ENCODE results near the gene TMEM127. TPM values are rescaled to one million over a fixed set of nuclear protein-coding genes. Genes with fewer than 3 reads are reported as not detected.

Gene TMEM127
- total and polyA plus RNA-seq, 8 donors, result 8.2 to 38.4 (median 24.1) TPM

- H3K27me3 ChIP-seq, result no peaks in the 10 kb centered on the region
- H3K4me1 ChIP-seq, result no peaks in the 10 kb centered on the region
- intact Hi-C loops (cut with DNase I), result no loop called here
- WGBS, 2 donors, result 92 to 95% methylated on average over 13 of the region's 13 CpGs
- no peaks in the 10 kb centered on the region for H3K9me3 ChIP-seq
- TF ChIP-seq CTCF (IDR thresholded peaks at IDR 0.05), result no peak
- H3K27ac ChIP-seq, result no peak overlapping the region
- no peaks in the 10 kb centered on the region for H3K36me3 ChIP-seq
- H3K4me3 ChIP-seq, result no peak overlapping the region
- no peak for FAIRE-seq
- DNase-seq, result no peak
- no peak for ATAC-seq
Measured at GRCh38 chr2:96218508-96219131, 47.2 kb downstream of the TMEM127 start.

GRCh38 chr2:96214554-96214953, 51.2 kb downstream of the TMEM127 start:
- intact Hi-C loops (cut with DNase I), result no loop called here
- Histone ChIP-seq H3K4me1 (peaks cover 0 to 6% (median 5%) of the 10 kb centered on the region in 3 donors), H3K27me3 (no peaks in the 10 kb centered on the region), H3K9me3 (no peaks in the 10 kb centered on the region), H3K36me3 (no peaks in the 10 kb centered on the region), H3K4me3 (no peak overlapping the region), H3K27ac (no peak overlapping the region)
- DNase-seq (no peak), ATAC-seq (no peak), FAIRE-seq (no peak)
- no peak for TF ChIP-seq CTCF (IDR thresholded peaks at IDR 0.05)
- WGBS, 2 donors, result 92 to 96% methylated on average over 4 of the region's 4 CpGs

DNA sequence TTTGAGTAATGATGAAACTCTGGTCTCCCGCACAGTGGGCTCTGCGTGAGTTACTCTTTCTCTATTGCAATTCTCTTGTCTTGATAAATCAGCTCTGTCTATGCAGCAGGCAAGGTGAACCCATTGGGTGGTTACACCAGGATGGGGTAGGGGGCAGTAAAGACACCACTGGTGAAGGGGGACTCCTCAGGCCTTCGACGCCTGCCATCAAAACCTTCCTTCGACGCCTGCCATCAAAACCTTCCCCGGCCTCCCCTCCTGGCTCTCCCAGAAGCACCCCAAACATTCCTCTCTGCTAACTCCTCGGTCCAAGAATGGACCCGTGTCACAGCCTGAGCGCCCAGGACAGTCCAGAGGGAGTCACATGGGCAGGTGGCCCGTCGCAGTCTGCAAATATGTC, 52.4 kb downstream of the TMEM127 start:
- H3K36me3 ChIP-seq, result no peaks in the 10 kb centered on the region
- no peak for ATAC-seq

DNA sequence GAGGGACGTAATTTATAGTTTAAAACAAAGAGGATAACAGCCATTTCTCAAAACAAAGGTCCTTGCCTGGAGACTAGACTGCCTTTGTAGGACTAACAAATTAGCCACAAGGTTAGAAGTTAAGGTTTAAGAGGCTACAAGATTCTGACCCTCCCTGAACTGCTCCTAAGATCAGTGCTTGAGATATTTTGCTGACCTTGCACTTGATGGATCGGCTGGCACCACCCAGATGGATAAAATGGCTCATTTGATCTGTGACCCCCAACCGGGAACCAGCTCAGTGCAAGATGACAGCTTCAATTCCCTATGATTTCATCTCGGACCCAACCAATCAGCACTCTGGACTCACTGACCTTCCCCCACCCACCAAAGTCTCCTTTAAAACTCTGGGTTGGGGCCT, 53.5 kb downstream of the TMEM127 start:
- ATAC-seq (no peak), FAIRE-seq (no peak), DNase-seq (no peak)
- Histone ChIP-seq H3K4me1 (peaks cover 0 to 7% (median 5%) of the 10 kb centered on the region in 3 donors), H3K4me3 (no peak overlapping the region), H3K27me3 (no peaks in the 10 kb centered on the region), H3K27ac (no peak overlapping the region), H3K36me3 (no peaks in the 10 kb centered on the region), H3K9me3 (no peaks in the 10 kb centered on the region)
- intact Hi-C loops (cut with DNase I), result no loop called here
- WGBS, 2 donors, result 88 to 89% methylated on average over 4 of the region's 4 CpGs
- TF ChIP-seq CTCF (IDR thresholded peaks at IDR 0.05), result no peak

More for the DNA sequence above, 52.4 kb downstream of the TMEM127 start:
- WGBS, 2 donors, result 94% methylated on average over 12 of the region's 12 CpGs
- Histone ChIP-seq H3K4me1 (peaks cover 0 to 6% (median 5%) of the 10 kb centered on the region in 3 donors), H3K27me3 (no peaks in the 10 kb centered on the region), H3K4me3 (no peak overlapping the region), H3K9me3 (no peaks in the 10 kb centered on the region), H3K27ac (no peak overlapping the region)
- DNase-seq (no peak), FAIRE-seq (no peak)
- TF ChIP-seq CTCF (IDR thresholded peaks at IDR 0.05), result no peak
- intact Hi-C loops (cut with DNase I), result no loop called here

GRCh38 chr2:96209729-96210085, 56.1 kb downstream of the TMEM127 start:
- intact Hi-C loops (cut with DNase I), result loop anchor here in 2 of 3 donors (10.0 kb wide), 1 partner anchor 55 kb away; the partner anchor contains the start of genes CIAO1 (in 2 of the 2) and TMEM127 (in 2 of the 2)
- no peak for DNase-seq
- peak overlapping the region in 2 of 4 donors; percentile 89 to 98 for H3K4me3 ChIP-seq
- WGBS, 2 donors, result 88 to 89% methylated on average over 9 of the region's 9 CpGs
- no peak for ATAC-seq
- no peaks in the 10 kb centered on the region for H3K9me3 ChIP-seq
- H3K27ac ChIP-seq, result no peak overlapping the region
- no peaks in the 10 kb centered on the region for H3K36me3 ChIP-seq
- H3K4me1 ChIP-seq, result peaks cover 15 to 29% (median 24%) of the 10 kb centered on the region in 3 donors
- no peak for FAIRE-seq
- TF ChIP-seq CTCF (IDR thresholded peaks at IDR 0.05), result no peak
- no peaks in the 10 kb centered on the region for H3K27me3 ChIP-seq

Measured in pancreas (tissue), 10 donors.